Measurements from ENCODE around the gene NAA40. TPM values are rescaled to one million over a fixed set of nuclear protein-coding genes. Genes with fewer than 3 reads are reported as not detected.

NAA40 gene
- total RNA-seq, 1 donor from 2014 or later = 64.5 TPM

DNA sequence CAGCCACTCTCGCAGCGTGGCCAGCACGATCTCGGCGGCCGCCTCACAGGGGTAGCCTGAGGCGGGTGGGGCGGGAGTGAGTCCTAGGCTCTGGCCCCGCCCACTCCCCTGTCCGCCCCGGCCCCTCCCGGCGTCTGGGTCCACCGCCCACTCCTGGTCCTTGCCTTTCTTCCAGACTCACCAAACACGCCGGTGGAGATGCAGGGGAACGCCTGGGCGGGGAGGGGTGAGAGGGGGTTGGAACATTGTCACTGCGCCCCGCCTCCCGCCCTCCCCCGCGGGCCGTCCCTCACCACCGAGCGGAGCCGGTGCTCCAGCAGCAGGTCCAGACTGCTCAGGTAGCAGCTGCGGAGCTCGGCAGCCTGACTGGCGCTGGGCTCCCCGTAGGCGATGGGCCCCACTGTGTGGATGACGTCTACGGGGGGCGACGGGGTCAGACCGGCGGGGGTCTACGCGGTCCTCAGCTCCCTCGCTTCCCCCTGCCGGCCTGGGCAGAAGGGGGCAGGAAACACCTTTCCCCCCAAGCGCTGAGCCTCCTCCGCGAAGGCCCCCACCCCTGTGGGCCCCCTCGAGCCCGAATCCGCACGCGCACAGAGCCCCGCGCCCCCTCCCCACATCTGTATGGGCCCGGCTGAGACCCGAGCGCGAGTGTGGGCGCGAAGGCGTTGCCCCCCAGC is 60.7 kb downstream of the NAA40 start:
- no peak for TF ChIP-seq CTCF (conservative IDR thresholded peaks at IDR 0.05)
- DNase-seq (ENCODE audit: low read depth, low spot score) = peak; percentile 61
- Mint-ChIP-seq H3K9me3 (no peaks in the 10 kb centered on the region), H3K27me3 (ENCODE audit: low read depth) (peaks cover 20% of the 10 kb centered on the region), H3K4me3 (no peak overlapping the region), H3K36me3 (ENCODE audit: low read depth) (peaks cover 3% of the 10 kb centered on the region), H3K27ac (ENCODE audit: unreplicated experiment) (no peak overlapping the region), H3K4me1 (peaks cover 19% of the 10 kb centered on the region)

DNA sequence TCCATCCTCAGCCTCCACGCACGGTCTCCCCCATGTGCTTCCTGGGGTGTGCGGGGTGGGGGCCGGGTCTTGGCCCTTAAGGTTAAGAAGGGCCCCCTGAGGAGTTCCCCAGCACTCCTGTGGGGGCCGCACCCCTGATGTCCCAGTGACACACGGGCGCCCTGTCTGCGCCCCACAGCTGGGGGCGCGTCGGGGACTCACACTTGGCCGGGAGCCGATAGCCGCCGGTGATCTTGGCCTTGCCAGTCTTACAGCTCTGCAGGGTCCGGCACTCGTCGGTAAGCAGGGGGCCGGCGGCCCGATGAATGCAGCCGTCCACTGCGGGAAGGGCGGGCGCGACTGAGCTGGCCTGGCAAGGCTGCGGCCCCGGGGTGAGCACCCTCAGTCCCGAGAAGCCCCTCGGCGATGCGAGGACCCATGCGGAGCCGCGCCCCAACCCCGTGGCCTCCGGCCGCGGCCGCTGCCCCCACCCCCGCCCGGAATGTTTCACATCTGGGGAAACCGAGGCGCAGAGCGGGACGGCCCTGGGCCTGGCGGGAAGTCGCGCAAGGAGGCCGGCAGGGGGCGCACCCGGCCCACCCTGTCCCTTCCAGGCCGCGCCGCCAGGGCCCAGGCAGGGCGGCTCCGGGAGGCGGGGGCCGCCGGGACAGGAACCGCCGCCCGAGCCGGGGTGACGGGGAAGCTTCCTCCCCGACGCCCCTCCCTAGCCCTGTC is 61.4 kb downstream of the NAA40 start:
- H3K4me3 Mint-ChIP-seq = peak overlapping the region; percentile 49
- peaks cover 17% of the 10 kb centered on the region for H3K27me3 Mint-ChIP-seq (ENCODE audit: low read depth)
- no peaks in the 10 kb centered on the region for H3K9me3 Mint-ChIP-seq
- no peak overlapping the region for H3K27ac Mint-ChIP-seq (ENCODE audit: unreplicated experiment)
- DNase-seq (ENCODE audit: low read depth, low spot score) = peak; percentile 74
- peak; percentile 84 for TF ChIP-seq CTCF (conservative IDR thresholded peaks at IDR 0.05)
- H3K4me1 Mint-ChIP-seq = peaks cover 19% of the 10 kb centered on the region
- H3K36me3 Mint-ChIP-seq (ENCODE audit: low read depth) = peaks cover 3% of the 10 kb centered on the region

- peaks cover 3% of the 10 kb centered on the region for H3K36me3 Mint-ChIP-seq (ENCODE audit: low read depth)
- peaks cover 17% of the 10 kb centered on the region for H3K27me3 Mint-ChIP-seq (ENCODE audit: low read depth)
- no peak overlapping the region for H3K27ac Mint-ChIP-seq (ENCODE audit: unreplicated experiment)
- no peaks in the 10 kb centered on the region for H3K9me3 Mint-ChIP-seq
- TF ChIP-seq CTCF (conservative IDR thresholded peaks at IDR 0.05) = peak; percentile 4
- H3K4me1 Mint-ChIP-seq = peaks cover 19% of the 10 kb centered on the region
- H3K4me3 Mint-ChIP-seq = peak overlapping the region; percentile 49
- DNase-seq (ENCODE audit: low read depth, low spot score) = no peak
These were observed 62.1 kb downstream of the NAA40 start for GRCh38 chr11:64000740-64001483.

GRCh38 chr11:64001484-64002420 is 63.0 kb downstream of the NAA40 start:
- peaks cover 3% of the 10 kb centered on the region for H3K36me3 Mint-ChIP-seq (ENCODE audit: low read depth)
- no peak overlapping the region for H3K27ac Mint-ChIP-seq (ENCODE audit: unreplicated experiment)
- peak overlapping the region; percentile 49 for H3K4me3 Mint-ChIP-seq
- no peak for DNase-seq (ENCODE audit: low read depth, low spot score)
- H3K4me1 Mint-ChIP-seq = peaks cover 21% of the 10 kb centered on the region
- TF ChIP-seq CTCF (conservative IDR thresholded peaks at IDR 0.05) = no peak
- H3K27me3 Mint-ChIP-seq (ENCODE audit: low read depth) = peaks cover 25% of the 10 kb centered on the region
- no peaks in the 10 kb centered on the region for H3K9me3 Mint-ChIP-seq

All from neural crest cell (in vitro differentiated cells).